ENCODE results near the gene APEX2.
A peak's percentile ranks its signal among the peaks of the same experiment; 100 is the strongest.
"Not testable (repeated sequence)": the region's sequence is repeated elsewhere in the genome, so short reads cannot be mapped to it uniquely, and the experiment has no call there.

APEX2 gene

DNA sequence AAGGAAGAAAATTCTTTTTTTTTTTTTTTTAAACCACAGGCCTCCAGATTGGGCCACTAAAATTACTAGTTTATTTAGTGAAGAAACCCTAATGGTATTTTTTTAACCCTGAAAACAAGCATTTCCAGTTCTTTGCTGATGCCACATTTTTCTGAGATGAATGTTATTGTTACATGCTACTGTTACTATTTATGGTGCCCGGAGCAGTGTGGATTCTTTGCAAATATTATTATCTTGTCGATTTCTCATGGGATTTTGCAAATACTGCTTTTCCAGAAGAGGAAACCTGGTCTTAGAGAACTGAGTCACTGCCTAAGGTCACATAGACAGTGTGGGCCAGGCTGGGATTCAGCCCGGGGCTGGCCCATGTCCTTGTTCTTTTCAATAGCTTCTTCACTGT, 39.3 kb downstream of the APEX2 start:
- Histone ChIP-seq H3K4me3 (ENCODE audit: low read depth in 1 of 5, low read length in 5 of 5) (no peak overlapping the region), H3K36me3 (ENCODE audit: control insufficient read depth in 5 of 5, insufficient read depth in 5 of 5, low read length in 5 of 5) (no peaks in the 10 kb centered on the region), H3K9me3 (ENCODE audit: control insufficient read depth in 5 of 5, low read length in 5 of 5) (peaks cover 0 to 4% (median 0%) of the 10 kb centered on the region in 5 donors), H3K4me1 (ENCODE audit: control insufficient read depth in 5 of 5, insufficient read depth in 5 of 5, low read length in 5 of 5) (no peaks in the 10 kb centered on the region), H3K27ac (ENCODE audit: low read depth, low read length) (no peak overlapping the region), H3K27me3 (ENCODE audit: control insufficient read depth in 5 of 5, insufficient read depth in 4 of 5, low read length in 5 of 5) (no peaks in the 10 kb centered on the region), H3K9ac (ENCODE audit: low read length in 5 of 5) (no peak overlapping the region)

DNA sequence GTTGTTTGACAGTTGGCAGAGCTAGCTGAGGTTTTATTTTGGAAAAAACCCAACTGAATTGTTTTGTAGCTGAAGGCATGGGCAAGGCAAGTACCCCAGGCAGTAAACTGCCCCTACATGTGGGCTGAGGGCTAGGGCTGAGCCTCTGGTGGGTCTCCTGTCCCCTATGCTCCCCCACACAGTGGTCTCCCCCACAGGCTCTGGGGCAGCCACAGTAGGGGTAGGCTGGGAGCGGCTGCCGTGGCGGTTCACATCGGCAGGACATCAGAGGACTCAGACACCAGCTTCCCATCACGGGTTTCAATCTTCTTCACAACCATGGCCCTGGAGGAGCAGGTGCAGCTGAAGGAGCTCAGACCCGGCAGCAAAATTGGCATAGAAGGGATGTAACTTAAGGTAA, 41.4 kb downstream of the APEX2 start:
- no peak overlapping the region for H3K27ac ChIP-seq (ENCODE audit: low read depth, low read length)
- peaks cover 0 to 3% (median 0%) of the 10 kb centered on the region in 5 donors for H3K9me3 ChIP-seq (ENCODE audit: control insufficient read depth in 5 of 5, low read length in 5 of 5)

DNA sequence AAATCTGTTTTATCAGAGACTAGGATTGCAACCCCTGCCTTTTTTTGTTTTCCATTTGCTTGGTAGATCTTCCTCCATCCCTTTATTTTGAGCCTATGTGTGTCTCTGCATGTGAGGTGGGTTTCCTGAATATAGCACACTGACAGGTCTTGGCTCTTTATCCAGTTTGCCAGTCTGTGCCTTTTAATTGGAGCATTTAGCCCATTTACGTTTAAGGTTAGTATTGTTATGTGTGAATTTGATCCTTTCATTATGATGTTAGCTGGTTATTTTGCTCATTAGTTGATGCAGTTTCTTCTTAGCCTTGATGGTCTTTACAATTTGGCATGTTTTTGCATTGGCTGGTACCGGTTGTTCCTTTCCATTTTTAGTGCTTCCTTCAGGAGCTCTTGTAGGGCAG, 50.4 kb downstream of the APEX2 start:
- not testable (repeated sequence) for H3K4me1 ChIP-seq (ENCODE audit: control insufficient read depth in 5 of 5, insufficient read depth in 5 of 5, low read length in 5 of 5); H3K27ac ChIP-seq (ENCODE audit: low read depth, low read length); H3K9me3 ChIP-seq (ENCODE audit: control insufficient read depth in 5 of 5, low read length in 5 of 5); H3K27me3 ChIP-seq (ENCODE audit: control insufficient read depth in 5 of 5, insufficient read depth in 4 of 5, low read length in 5 of 5); H3K4me3 ChIP-seq (ENCODE audit: low read depth in 1 of 5, low read length in 5 of 5); H3K36me3 ChIP-seq (ENCODE audit: control insufficient read depth in 5 of 5, insufficient read depth in 5 of 5, low read length in 5 of 5); H3K9ac ChIP-seq (ENCODE audit: low read length in 5 of 5)

More for the DNA sequence above, 41.4 kb downstream of the APEX2 start:
- Histone ChIP-seq H3K9ac (ENCODE audit: low read length in 5 of 5) (no peak overlapping the region), H3K36me3 (ENCODE audit: control insufficient read depth in 5 of 5, insufficient read depth in 5 of 5, low read length in 5 of 5) (no peaks in the 10 kb centered on the region), H3K27me3 (ENCODE audit: control insufficient read depth in 5 of 5, insufficient read depth in 4 of 5, low read length in 5 of 5) (no peaks in the 10 kb centered on the region), H3K4me1 (ENCODE audit: control insufficient read depth in 5 of 5, insufficient read depth in 5 of 5, low read length in 5 of 5) (no peaks in the 10 kb centered on the region), H3K4me3 (ENCODE audit: low read depth in 1 of 5, low read length in 5 of 5) (no peak overlapping the region)

DNA sequence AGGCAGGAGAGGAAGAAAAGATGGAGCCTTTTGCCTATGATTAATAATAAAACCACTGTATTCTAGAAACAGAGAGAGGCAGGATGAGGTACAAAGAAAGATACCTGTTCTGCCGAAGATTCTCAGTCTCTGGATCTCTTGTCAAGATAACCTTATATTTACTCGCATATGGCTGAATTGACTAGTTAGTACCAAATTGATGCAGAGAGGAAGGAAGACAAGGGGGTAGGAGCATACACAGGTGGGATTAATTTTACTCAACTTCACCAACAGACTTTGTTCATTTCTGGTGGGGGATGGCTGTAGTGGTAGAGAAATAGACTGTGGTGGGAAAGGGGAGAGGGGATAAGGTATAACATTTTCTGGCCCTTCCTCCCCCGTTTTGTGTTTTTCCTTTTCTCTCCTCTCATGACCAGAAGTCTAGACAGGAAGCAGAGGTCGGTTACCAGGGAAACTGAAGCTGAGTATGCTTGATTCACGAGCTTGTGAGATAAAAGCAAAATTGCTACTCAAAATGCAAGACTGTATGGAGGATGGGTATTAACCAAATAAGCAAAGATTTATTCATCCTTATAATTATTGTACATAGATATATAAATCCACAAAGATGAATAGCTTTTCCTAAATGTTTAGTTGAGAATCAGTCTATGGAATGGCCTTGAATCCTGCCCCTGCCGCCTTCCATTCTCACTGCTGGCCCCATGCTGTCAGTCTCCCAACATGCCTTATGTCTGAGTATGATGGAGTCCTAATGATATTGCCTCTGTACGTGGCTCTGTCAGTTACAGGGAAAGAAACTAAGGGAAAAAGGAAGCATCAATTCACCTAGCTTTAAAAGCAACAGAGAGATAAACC, 56.9 kb downstream of the APEX2 start:
- peaks cover 0 to 7% (median 0%) of the 10 kb centered on the region in 5 donors for H3K4me1 ChIP-seq (ENCODE audit: control insufficient read depth in 5 of 5, insufficient read depth in 5 of 5, low read length in 5 of 5)
- H3K4me3 ChIP-seq (ENCODE audit: low read depth in 1 of 5, low read length in 5 of 5) = peak overlapping the region in 3 of 5 donors; percentile 27 to 36 (median 29)
- no peak overlapping the region for H3K9ac ChIP-seq (ENCODE audit: low read length in 5 of 5)

DNA sequence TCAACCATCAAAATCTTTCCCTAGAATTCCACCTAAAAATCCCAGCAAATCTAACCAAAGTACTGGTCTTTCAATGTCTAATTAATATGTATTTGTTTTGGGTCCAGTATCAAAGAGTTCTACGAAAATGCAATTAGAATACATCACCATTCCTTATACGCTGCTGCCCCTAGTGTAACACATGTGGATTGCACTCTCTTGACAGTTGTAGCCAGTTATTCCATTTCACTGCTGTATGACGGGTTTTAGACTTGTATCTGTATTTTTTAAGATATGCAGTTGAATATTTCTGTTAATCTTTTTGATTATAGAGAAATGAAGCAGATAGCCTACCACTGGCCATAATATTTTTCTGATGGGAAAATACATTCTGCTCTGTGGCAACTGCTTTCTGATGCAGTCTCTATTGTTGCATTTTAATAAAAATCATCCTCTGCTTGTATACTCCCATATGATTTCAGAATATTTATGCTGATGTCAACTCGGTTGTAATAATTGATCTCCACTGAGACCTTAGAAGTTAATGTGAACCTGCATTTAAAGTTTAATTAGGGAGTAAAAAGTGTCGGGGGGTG, 57.6 kb downstream of the APEX2 start:
- no peak overlapping the region for H3K27ac ChIP-seq (ENCODE audit: low read depth, low read length)
- H3K9me3 ChIP-seq (ENCODE audit: control insufficient read depth in 5 of 5, low read length in 5 of 5) = no peaks in the 10 kb centered on the region
- peaks cover 0 to 5% (median 0%) of the 10 kb centered on the region in 5 donors for H3K27me3 ChIP-seq (ENCODE audit: control insufficient read depth in 5 of 5, insufficient read depth in 4 of 5, low read length in 5 of 5)
- H3K4me3 ChIP-seq (ENCODE audit: low read depth in 1 of 5, low read length in 5 of 5) = peak overlapping the region in 3 of 5 donors; percentile 27 to 36 (median 29)
- no peaks in the 10 kb centered on the region for H3K36me3 ChIP-seq (ENCODE audit: control insufficient read depth in 5 of 5, insufficient read depth in 5 of 5, low read length in 5 of 5)
- no peak overlapping the region for H3K9ac ChIP-seq (ENCODE audit: low read length in 5 of 5)
- H3K4me1 ChIP-seq (ENCODE audit: control insufficient read depth in 5 of 5, insufficient read depth in 5 of 5, low read length in 5 of 5) = peaks cover 0 to 7% (median 0%) of the 10 kb centered on the region in 5 donors

More for the DNA sequence above, 56.9 kb downstream of the APEX2 start:
- no peaks in the 10 kb centered on the region for H3K36me3 ChIP-seq (ENCODE audit: control insufficient read depth in 5 of 5, insufficient read depth in 5 of 5, low read length in 5 of 5)
- H3K27ac ChIP-seq (ENCODE audit: low read depth, low read length) = no peak overlapping the region
- peaks cover 0 to 5% (median 0%) of the 10 kb centered on the region in 5 donors for H3K27me3 ChIP-seq (ENCODE audit: control insufficient read depth in 5 of 5, insufficient read depth in 4 of 5, low read length in 5 of 5)
- H3K9me3 ChIP-seq (ENCODE audit: control insufficient read depth in 5 of 5, low read length in 5 of 5) = peaks cover 0 to 4% (median 0%) of the 10 kb centered on the region in 5 donors

Measured in subcutaneous abdominal adipose tissue (tissue), 5 donors.